H1 (cell line): Measurements from ENCODE around the gene PLPPR3. TPM values are rescaled to one million over a fixed set of nuclear protein-coding genes. Genes with fewer than 3 reads are reported as not detected.

Experiments
- CTCF ChIA-PET: fragments of 300-600 bp; sonication (Branson Sonifier 250); formaldehyde crosslinking; loops from one replicate; lab custom pipeline; 2021; ENCODE audit not compliant: partially characterized antibody; lab: Charles Lee
- POLR2A ChIA-PET: fragments of 300-600 bp; sonication (Branson Sonifier 250); formaldehyde crosslinking; loops from one replicate; lab custom pipeline; 2021; ENCODE audit warnings: inconsistent platforms; ENCODE audit not compliant: partially characterized antibody; lab: Charles Lee
- DNase-seq, 2 experiments: peaks; one replicate each; pipeline versions ENCODE4 v3.0.0 to v3.0.0-alpha.2; 2010 to 2022; ENCODE audit warnings: low spot score in 2 of 2, low read depth in 1 of 2, mixed read lengths in 1 of 2
- FAIRE-seq: peaks from 2 replicates; lab custom pipeline; 2011; peaks lifted over from hg19 to GRCh38; lab: Jason Lieb, UNC
- H2AFZ ChIP-seq: 2 replicates; pipeline ENCODE4 v1.8.1; 2012; ENCODE audit warnings: low read length, inconsistent platforms
- H2AK5ac ChIP-seq: 2 replicates; pipeline ENCODE4 v1.6.1; 2013; ENCODE audit warnings: low read depth, low read length
- H2BK120ac ChIP-seq: replicated peaks from 2 replicates; pipeline ENCODE3; 2013; ENCODE audit warnings: low read depth, low read length, inconsistent platforms
- H2BK12ac ChIP-seq: 2 replicates; pipeline ENCODE4 v1.6.1; 2013; ENCODE audit warnings: low read depth, low read length
- H2BK15ac ChIP-seq: 2 replicates; pipeline ENCODE4 v1.6.1; 2013; ENCODE audit warnings: low read length
- H2BK20ac ChIP-seq: 2 replicates; pipeline ENCODE4 v1.6.1; 2013; ENCODE audit warnings: low read length
- H2BK5ac ChIP-seq: 2 replicates; pipeline ENCODE4 v1.6.1; 2013; ENCODE audit warnings: low read depth, low read length
- H3K14ac ChIP-seq: 2 replicates; pipeline ENCODE4 v1.6.1; 2013; ENCODE audit warnings: inconsistent platforms; ENCODE audit not compliant: insufficient read length
- H3K18ac ChIP-seq: 2 replicates; pipeline ENCODE4 v1.6.1; 2013; ENCODE audit warnings: low read length; ENCODE audit errors: extremely low read depth
- H3K23ac ChIP-seq: 2 replicates; pipeline ENCODE4 v1.6.1; 2013; ENCODE audit warnings: inconsistent platforms; ENCODE audit not compliant: insufficient read length
- H3K23me2 ChIP-seq: 2 replicates; pipeline ENCODE4 v1.6.1; 2013; ENCODE audit warnings: low read depth, low read length
- H3K27ac ChIP-seq: 2 replicates; pipeline ENCODE4 v1.6.1; 2011; ENCODE audit warnings: low read depth, low read length, inconsistent platforms
- H3K27me3 ChIP-seq, 4 experiments: replicated peaks in 1 of 4; 1 replicate in 1 of 4; 2 replicates in 3 of 4; pipeline versions ENCODE4 v1.6.1 to v1.8.1; 2011 to 2013; ENCODE audit warnings: low read length in 3 of 4, mild to moderate bottlenecking in 3 of 4, inconsistent platforms in 2 of 4, mixed read lengths in 2 of 4, moderate library complexity in 1 of 4; ENCODE audit not compliant: control insufficient read depth in 3 of 4, insufficient read depth in 3 of 4; ENCODE audit errors: extremely low read depth in 1 of 4
- H3K36me3 ChIP-seq, 4 experiments: 2 replicates each; pipeline versions ENCODE4 v1.6.1 to v1.8.1; 2011 to 2013; ENCODE audit warnings: mild to moderate bottlenecking in 4 of 4, low read length in 3 of 4, moderate library complexity in 2 of 4, control low read depth in 1 of 4, inconsistent platforms in 1 of 4; ENCODE audit not compliant: insufficient read depth in 4 of 4, control insufficient read depth in 2 of 4
- H3K4ac ChIP-seq: replicated peaks from 2 replicates; pipeline ENCODE3; 2013; ENCODE audit warnings: low read length, low read depth, mixed read lengths, inconsistent platforms; ENCODE audit not compliant: insufficient read length
- H3K4me1 ChIP-seq, 4 experiments: replicated peaks in 1 of 4; 1 replicate in 1 of 4; 2 replicates in 3 of 4; pipeline versions ENCODE4 v1.6.1 to v1.8.1; 2011 to 2013; ENCODE audit warnings: low read length in 3 of 4, inconsistent platforms in 2 of 4, mixed read lengths in 1 of 4; ENCODE audit not compliant: insufficient read depth in 4 of 4, control insufficient read depth in 3 of 4
- H3K4me2 ChIP-seq, 2 experiments: 2 replicates each; pipeline versions ENCODE4 v1.6.1 to v1.8.1; 2011 to 2013; ENCODE audit warnings: low read depth in 2 of 2, low read length in 2 of 2, control low read depth in 1 of 2, inconsistent platforms in 1 of 2, mild to moderate bottlenecking in 1 of 2; ENCODE audit not compliant: insufficient read depth in 1 of 2
- H3K4me3 ChIP-seq, 4 experiments: fragments of 200-600, 300-600 bp in 1 of 4; sonication (generic), shearing (Covaris generic), sonication (Bioruptor Twin) in 1 of 4; 2 replicates each; pipeline versions ENCODE4 v1.5.1 to v1.8.1; 2011 to 2016; ENCODE audit warnings: low read length in 4 of 4, low read depth in 3 of 4, control low read depth in 2 of 4, inconsistent platforms in 2 of 4, mild to moderate bottlenecking in 2 of 4, mixed read lengths in 1 of 4, moderate library complexity in 1 of 4; ENCODE audit not compliant: insufficient read depth in 2 of 4; ENCODE audit errors: extremely low read depth in 1 of 4
- H3K56ac ChIP-seq: replicated peaks from 2 replicates; pipeline ENCODE3; 2013; ENCODE audit warnings: low read depth, mild to moderate bottlenecking, mixed read lengths, low read length, inconsistent platforms; ENCODE audit not compliant: insufficient read length
- H3K79me1 ChIP-seq: 2 replicates; pipeline ENCODE4 v1.6.1; 2013; ENCODE audit warnings: low read depth, low read length, control low read depth
- H3K79me2 ChIP-seq, 2 experiments: 2 replicates each; pipeline versions ENCODE4 v1.6.1 to v1.8.1; 2012 to 2013; ENCODE audit warnings: low read length in 2 of 2, mild to moderate bottlenecking in 2 of 2, inconsistent platforms in 1 of 2; ENCODE audit not compliant: insufficient read depth in 2 of 2, control insufficient read depth in 1 of 2
- H3K9ac ChIP-seq, 4 experiments: replicated peaks in 1 of 4; 1 replicate in 1 of 4; 2 replicates in 3 of 4; pipeline versions ENCODE4 v1.6.1 to v1.8.1; 2011 to 2013; ENCODE audit warnings: low read depth in 3 of 4, low read length in 3 of 4, control low read depth in 2 of 4, mild to moderate bottlenecking in 2 of 4, moderate library complexity in 2 of 4, inconsistent platforms in 1 of 4; ENCODE audit errors: extremely low read depth in 1 of 4
- H3K9me3 ChIP-seq, 2 experiments: 2 replicates each; pipeline versions ENCODE4 v1.6.1 to v1.8.1; 2012 to 2013; ENCODE audit warnings: mild to moderate bottlenecking in 2 of 2, moderate library complexity in 2 of 2, control low read depth in 1 of 2, inconsistent platforms in 1 of 2, low read depth in 1 of 2, low read length in 1 of 2, mixed read lengths in 1 of 2; ENCODE audit not compliant: insufficient read depth in 2 of 2
- H4K20me1 ChIP-seq, 2 experiments: replicated peaks in 1 of 2; 2 replicates each; pipeline versions ENCODE3 to v1.8.1; 2011 to 2013; ENCODE audit warnings: inconsistent platforms in 2 of 2, low read length in 2 of 2, mild to moderate bottlenecking in 1 of 2; ENCODE audit not compliant: insufficient read depth in 2 of 2, control insufficient read depth in 1 of 2
- H4K5ac ChIP-seq: 2 replicates; pipeline ENCODE4 v1.6.1; 2013; ENCODE audit warnings: low read length, low read depth, mixed read lengths, inconsistent platforms; ENCODE audit not compliant: insufficient read length
- H4K8ac ChIP-seq: 2 replicates; pipeline ENCODE4 v1.8.0; 2013; ENCODE audit warnings: mild to moderate bottlenecking, moderate library complexity, low read length, inconsistent platforms; ENCODE audit not compliant: insufficient read depth; ENCODE audit errors: extremely low read depth
- H4K91ac ChIP-seq: replicated peaks from 2 replicates; pipeline ENCODE3; 2013; ENCODE audit warnings: low read length, mixed read lengths, inconsistent platforms; ENCODE audit not compliant: insufficient read length
- EZH2 ChIP-seq: fragments of 200-600 bp; sonication (generic); IDR thresholded peaks from 2 replicates; pipeline ENCODE4 v1.7.1; 2012; ENCODE audit warnings: low read depth, mild to moderate bottlenecking, moderate library complexity, low read length, inconsistent platforms; ENCODE audit not compliant: severe bottlenecking
- POLR2A ChIP-seq, 2 experiments: IDR thresholded peaks; 1 replicate in 1 of 2; 2 replicates in 1 of 2; pipeline ENCODE4 v1.6.1; 2011; ENCODE audit warnings: low read depth in 2 of 2, low read length in 2 of 2, mild to moderate bottlenecking in 2 of 2; ENCODE audit errors: control extremely low read depth in 1 of 2
- POLR2AphosphoS5 ChIP-seq: IDR thresholded peaks from 2 replicates; pipeline ENCODE4 v1.6.1; 2011; ENCODE audit warnings: low read depth, low read length
- WGBS, 2 experiments: shearing (Covaris generic) in 1 of 2; methylation state at CpG; one replicate each; pipeline versions ENCODE4 v1.1.6 to v1.1.7; 2013 to 2015; ENCODE audit warnings: low lambda C conversion rate in 2 of 2, mixed read lengths in 2 of 2, inconsistent platforms in 1 of 2, low coverage in 1 of 2, missing lambda C conversion rate in 1 of 2; ENCODE audit not compliant: insufficient replicate concordance in 2 of 2, insufficient coverage in 1 of 2, insufficient read length in 1 of 2; ENCODE audit errors: extremely low coverage in 1 of 2, missing lambda C conversion rate in 1 of 2; 5-methylcytosine and 5-hydroxymethylcytosine counted together
- polyA plus RNA-seq, 7 experiments: library from polyadenylated mRNA; depleted of rRNA in 3 of 7; stranded (reverse) in 5 of 7; unstranded in 2 of 7; fragments of >200 nt in 5 of 7; fragments of 200-250 nt in 2 of 7; gene quantifications; 1 replicate in 5 of 7; 2 replicates in 1 of 7; 4 replicates in 1 of 7; pipeline versions ENCODE4 v1.2.1 to v1.2.3, GENCODE V29; 2011 to 2013; ENCODE audit warnings: missing spikeins in 2 of 7, mixed read lengths in 2 of 7
- total RNA-seq: library from RNA; stranded (reverse); fragmentation: NEBNext Ultra II Directional; extraction: Animal tissue kit (Norgen Biotek cat#: 25700); gene quantifications from 2 replicates; pipeline ENCODE4 v1.2.1, GENCODE V29; 2021

PLPPR3 gene
- total and polyA plus RNA-seq, 2 of the 8 experiments (the other 6 are each of a cell fraction or from before 2014, with no cell fraction given) = 71.7 to 76.4 TPM

DNA sequence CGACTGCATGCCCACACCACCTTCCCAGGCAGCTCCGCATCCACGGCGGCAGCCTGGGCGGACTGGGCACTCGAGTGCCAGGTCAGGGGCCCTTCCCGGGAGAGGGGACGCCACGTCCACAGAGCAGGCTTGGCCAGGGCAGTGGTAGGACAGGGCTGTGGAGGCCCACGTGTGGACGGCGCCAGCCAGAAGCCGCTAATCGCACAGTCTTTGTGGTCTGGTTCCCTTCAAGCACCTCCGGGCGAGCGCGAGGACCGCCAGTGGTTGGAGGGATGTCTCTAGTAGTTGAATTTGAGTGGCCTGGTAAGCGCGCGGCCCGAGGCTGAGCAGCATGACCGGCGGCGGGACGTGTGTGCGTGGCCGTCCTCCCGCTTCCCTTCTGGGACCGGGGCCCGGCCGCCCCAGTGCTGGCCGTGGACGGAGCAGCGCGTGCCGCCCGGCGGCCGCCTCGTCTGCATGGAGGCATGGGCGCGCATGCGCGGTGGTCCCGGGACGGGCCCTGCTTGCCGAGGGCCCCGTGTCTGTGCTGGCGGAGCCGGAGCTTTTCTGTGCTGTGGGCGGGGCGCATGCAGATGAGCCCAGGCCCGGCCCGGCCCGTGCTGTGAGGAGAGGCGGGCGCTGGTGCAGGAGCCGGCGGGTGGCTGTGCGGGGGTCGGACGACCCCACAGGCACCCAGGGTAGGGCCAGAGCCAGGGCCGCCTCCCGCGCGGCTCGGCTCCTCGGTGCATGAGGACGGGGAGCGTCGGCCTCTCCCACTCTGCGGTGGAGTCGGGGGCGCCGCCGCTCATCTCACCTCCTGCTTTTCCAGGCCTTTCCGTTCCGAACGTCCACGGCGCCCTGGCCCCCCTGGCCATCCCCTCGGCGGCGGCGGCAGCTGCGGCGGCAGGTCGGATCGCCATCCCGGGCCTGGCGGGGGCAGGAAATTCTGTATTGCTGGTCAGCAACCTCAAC is 15.9 kb downstream of the PLPPR3 start:
- DNase-seq (peak in 1 of 2 experiments; percentile 50), FAIRE-seq (no peak)
- H2BK15ac ChIP-seq = no peak overlapping the region
- no peak overlapping the region for H3K9ac ChIP-seq
- H2AK5ac ChIP-seq = no peak overlapping the region
- H4K5ac ChIP-seq = no peak overlapping the region
- CTCF ChIA-PET = interaction anchor here (0.8 to 1.7 kb wide), 4 partner anchors 9 to 93 kb away, joined by 3 to 4 read pairs (median 3); no protein-coding TSS in a partner anchor
- H3K56ac ChIP-seq = no peak overlapping the region
- peaks cover 18% of the 10 kb centered on the region for H3K79me1 ChIP-seq
- no peak overlapping the region for H3K4me2 ChIP-seq
- no peak overlapping the region for H3K4me3 ChIP-seq
- H3K36me3 ChIP-seq = peaks cover 59 to 91% (median 82%) of the 10 kb centered on the region in 4 experiments
- TF ChIP-seq POLR2AphosphoS5 (peak; percentile 30), EZH2 (no peak), POLR2A (IDR thresholded peaks at IDR 0.05; ENCODE audit: control extremely low read depth in 1 of 2, low read depth in 2 of 2, low read length in 2 of 2) (peak in 1 of 2 experiments; percentile 16; a peak in 2 of 3 replicates)
- no peaks in the 10 kb centered on the region for H3K9me3 ChIP-seq
- 94% methylated on average over 71 of the region's 93 CpGs; no CpG with 5 or more reads in 1 of the 2 experiments for WGBS, 2 experiments
- no peak overlapping the region for H2BK120ac ChIP-seq
- H3K79me2 ChIP-seq = peaks cover 32 to 66% of the 10 kb centered on the region in 2 experiments
- no peak overlapping the region for H3K4ac ChIP-seq
- H2BK12ac ChIP-seq = no peak overlapping the region
- peaks cover 58 to 70% of the 10 kb centered on the region in 2 experiments for H4K20me1 ChIP-seq
- peaks cover 0 to 9% (median 5%) of the 10 kb centered on the region in 4 experiments; a peak in 6 of 7 replicates for H3K4me1 ChIP-seq
- POLR2A ChIA-PET = interaction anchor here (0.7 to 16.9 kb wide), 11 partner anchors 8 to 183 kb away, joined by 3 to 277 read pairs (median 6); partner anchors contain the start of genes AZU1, PLPPR3 and PTBP1
- no peak overlapping the region for H3K14ac ChIP-seq
- no peak overlapping the region for H3K27ac ChIP-seq
- no peak overlapping the region for H2BK5ac ChIP-seq
- H3K23me2 ChIP-seq = no peaks in the 10 kb centered on the region; the same call in 1 of the 2 replicates
- H4K8ac ChIP-seq = no peak overlapping the region; the same call in 1 of the 2 replicates
- no peak overlapping the region for H2AFZ ChIP-seq
- H3K18ac ChIP-seq = no peak overlapping the region
- no peak overlapping the region for H3K23ac ChIP-seq
- H3K27me3 ChIP-seq = no peaks in the 10 kb centered on the region
- H4K91ac ChIP-seq = no peak overlapping the region
- no peak overlapping the region for H2BK20ac ChIP-seq
